Measurements from ENCODE around the gene JSRP1.

JSRP1 gene

DNA sequence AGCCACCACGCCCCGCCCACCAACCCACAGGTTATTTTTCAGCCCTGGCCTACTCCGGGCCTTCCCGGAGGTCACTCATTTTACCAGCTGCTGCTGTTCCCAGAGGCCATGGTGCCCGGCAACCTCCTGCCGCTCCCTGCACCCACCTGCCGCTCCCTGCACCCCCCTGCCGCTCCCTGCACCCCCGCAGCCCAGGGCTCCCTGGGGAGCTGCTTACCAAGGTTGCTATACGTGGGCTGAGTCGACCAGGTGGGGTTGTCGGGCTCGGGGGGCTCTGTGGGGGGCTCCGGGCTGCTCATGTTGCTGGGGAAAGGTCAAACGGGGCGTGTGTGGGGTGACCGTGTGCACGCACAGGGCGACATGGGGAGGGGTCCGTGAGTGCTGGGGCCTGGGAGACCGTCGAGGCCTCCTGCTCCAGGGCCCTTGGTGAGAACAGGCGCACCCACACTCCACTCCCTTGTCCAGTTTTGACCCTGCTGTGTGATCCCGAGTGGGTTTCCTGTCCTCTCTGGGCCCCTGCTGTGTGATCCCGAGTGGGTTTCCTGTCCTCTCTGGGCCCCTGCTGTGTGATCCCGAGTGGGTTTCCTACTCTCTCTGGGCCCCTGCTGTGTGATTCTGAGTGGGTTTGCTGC is 24.5 kb upstream of the JSRP1 start:
- Histone ChIP-seq H3K27ac (ENCODE audit: low read depth, low read length) (no peak overlapping the region), H3K36me3 (ENCODE audit: control insufficient read depth, low read length) (no peaks in the 10 kb centered on the region; the same call in 1 of the 2 replicates), H3F3A (ENCODE audit: control insufficient read depth, insufficient read depth) (peaks cover 10% of the 10 kb centered on the region; the same call in 1 of the 2 replicates), H3K9me3 (ENCODE audit: control insufficient read depth, insufficient read depth, low read length) (no peaks in the 10 kb centered on the region), H3K4me1 (ENCODE audit: control insufficient read depth, low read length) (peaks cover 16% of the 10 kb centered on the region), H4K20me1 (ENCODE audit: control insufficient read depth, insufficient read depth, low read depth, low read length) (no peaks in the 10 kb centered on the region), H3K4me2 (ENCODE audit: low read length) (no peak overlapping the region), H3K27me3 (ENCODE audit: control insufficient read depth, low read length) (peaks cover 13% of the 10 kb centered on the region), H3K9me2 (replicated peaks; ENCODE audit: control insufficient read depth, low read length) (no peaks in the 10 kb centered on the region), H3K4me3 (ENCODE audit: low read length) (no peak overlapping the region), H3K79me2 (ENCODE audit: control insufficient read depth, low read length) (no peaks in the 10 kb centered on the region)
- TF ChIP-seq EZH2phosphoT487 (IDR thresholded peaks at IDR 0.05; ENCODE audit: borderline replicate concordance, low read length), result no peak
- TF ChIP-seq, protein P1, sequence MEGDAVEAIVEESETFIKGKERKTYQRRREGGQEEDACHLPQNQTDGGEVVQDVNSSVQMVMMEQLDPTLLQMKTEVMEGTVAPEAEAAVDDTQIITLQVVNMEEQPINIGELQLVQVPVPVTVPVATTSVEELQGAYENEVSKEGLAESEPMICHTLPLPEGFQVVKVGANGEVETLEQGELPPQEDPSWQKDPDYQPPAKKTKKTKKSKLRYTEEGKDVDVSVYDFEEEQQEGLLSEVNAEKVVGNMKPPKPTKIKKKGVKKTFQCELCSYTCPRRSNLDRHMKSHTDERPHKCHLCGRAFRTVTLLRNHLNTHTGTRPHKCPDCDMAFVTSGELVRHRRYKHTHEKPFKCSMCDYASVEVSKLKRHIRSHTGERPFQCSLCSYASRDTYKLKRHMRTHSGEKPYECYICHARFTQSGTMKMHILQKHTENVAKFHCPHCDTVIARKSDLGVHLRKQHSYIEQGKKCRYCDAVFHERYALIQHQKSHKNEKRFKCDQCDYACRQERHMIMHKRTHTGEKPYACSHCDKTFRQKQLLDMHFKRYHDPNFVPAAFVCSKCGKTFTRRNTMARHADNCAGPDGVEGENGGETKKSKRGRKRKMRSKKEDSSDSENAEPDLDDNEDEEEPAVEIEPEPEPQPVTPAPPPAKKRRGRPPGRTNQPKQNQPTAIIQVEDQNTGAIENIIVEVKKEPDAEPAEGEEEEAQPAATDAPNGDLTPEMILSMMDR (IDR thresholded peaks at IDR 0.05; ENCODE audit: low read depth, low read length, poor library complexity, severe bottlenecking), result no peak

DNA sequence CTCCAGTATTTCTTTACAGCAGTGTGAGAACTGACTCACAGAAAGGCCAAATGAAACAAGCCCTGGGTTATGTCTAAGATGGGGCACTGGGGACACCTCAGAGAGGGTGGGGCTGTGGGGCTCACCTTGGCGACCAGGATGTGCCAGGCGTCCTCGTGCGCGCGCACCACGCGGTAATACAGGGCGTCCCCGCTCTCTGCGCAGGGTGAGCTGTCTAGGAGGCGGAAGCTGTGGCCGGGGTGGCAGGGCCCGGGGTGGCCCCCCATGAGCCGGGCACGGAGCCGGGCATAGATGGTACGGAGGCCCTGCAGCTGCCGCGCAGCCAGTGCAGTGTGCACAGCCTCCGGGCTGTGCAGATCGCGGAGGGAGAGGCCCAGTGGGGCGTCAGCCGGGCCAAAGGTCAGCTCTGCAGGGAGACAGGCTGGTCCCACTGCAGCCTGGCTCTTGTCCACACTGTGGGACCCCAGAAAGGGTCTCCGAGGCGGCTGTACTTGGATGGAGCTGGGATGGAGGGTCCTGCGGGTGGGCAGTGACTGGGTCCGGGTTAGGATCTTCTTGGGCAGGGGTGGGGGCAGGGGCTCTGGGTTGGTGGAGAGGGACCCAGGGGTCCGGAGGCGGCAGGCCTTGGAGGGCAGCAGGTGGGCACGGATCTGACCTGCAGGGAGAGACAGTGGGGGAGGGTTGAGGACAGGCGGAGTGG is 22.4 kb upstream of the JSRP1 start:
- H3K4me2 ChIP-seq (ENCODE audit: low read length), result no peak overlapping the region
- TF ChIP-seq, protein P1 (IDR thresholded peaks at IDR 0.05; ENCODE audit: low read depth, low read length, poor library complexity, severe bottlenecking), result no peak
- TF ChIP-seq EZH2phosphoT487 (IDR thresholded peaks at IDR 0.05; ENCODE audit: borderline replicate concordance, low read length), result no peak
- peaks cover 6% of the 10 kb centered on the region for H4K20me1 ChIP-seq (ENCODE audit: control insufficient read depth, insufficient read depth, low read depth, low read length)

DNA sequence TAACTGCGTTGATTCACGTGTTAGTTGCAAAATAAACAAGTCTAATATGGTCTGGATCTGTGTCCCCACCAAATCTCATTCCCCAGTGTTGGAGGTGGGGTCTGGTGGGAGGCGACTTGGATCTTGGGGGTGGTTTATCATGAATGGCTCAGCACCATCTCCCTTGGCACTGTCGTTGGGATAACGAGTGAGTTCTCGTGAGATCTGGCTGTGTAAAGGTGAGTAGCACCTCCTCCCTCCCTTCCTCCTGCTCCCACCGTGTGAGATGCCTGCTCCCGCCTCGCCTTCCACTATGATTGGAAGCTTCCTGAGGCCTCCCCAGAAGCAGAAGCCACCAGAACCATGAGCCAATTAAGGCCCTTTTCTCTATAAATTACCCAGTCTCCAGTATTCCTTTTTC is 20.9 kb upstream of the JSRP1 start:
- no peaks in the 10 kb centered on the region for H3K9me3 ChIP-seq (ENCODE audit: control insufficient read depth, insufficient read depth, low read length)
- peaks cover 25% of the 10 kb centered on the region for H3F3A ChIP-seq (ENCODE audit: control insufficient read depth, insufficient read depth)
- no peak overlapping the region for H3K4me3 ChIP-seq (ENCODE audit: low read length)
- no peak for TF ChIP-seq EZH2phosphoT487 (IDR thresholded peaks at IDR 0.05; ENCODE audit: borderline replicate concordance, low read length)
- TF ChIP-seq, protein P1 (IDR thresholded peaks at IDR 0.05; ENCODE audit: low read depth, low read length, poor library complexity, severe bottlenecking), result no peak
- peaks cover 3% of the 10 kb centered on the region; the same call in 1 of the 2 replicates for H3K27me3 ChIP-seq (ENCODE audit: control insufficient read depth, low read length)
- H3K36me3 ChIP-seq (ENCODE audit: control insufficient read depth, low read length), result peaks cover 31% of the 10 kb centered on the region
- peaks cover 25% of the 10 kb centered on the region for H3K4me1 ChIP-seq (ENCODE audit: control insufficient read depth, low read length)
- peaks cover 6% of the 10 kb centered on the region for H4K20me1 ChIP-seq (ENCODE audit: control insufficient read depth, insufficient read depth, low read depth, low read length)
- peaks cover 25% of the 10 kb centered on the region for H3K79me2 ChIP-seq (ENCODE audit: control insufficient read depth, low read length)
- no peaks in the 10 kb centered on the region for H3K9me2 ChIP-seq (replicated peaks; ENCODE audit: control insufficient read depth, low read length)
- H3K4me2 ChIP-seq (ENCODE audit: low read length), result no peak overlapping the region
- no peak overlapping the region for H3K27ac ChIP-seq (ENCODE audit: low read depth, low read length)

More for the DNA sequence above, 22.4 kb upstream of the JSRP1 start:
- Histone ChIP-seq H3K9me3 (ENCODE audit: control insufficient read depth, insufficient read depth, low read length) (no peaks in the 10 kb centered on the region), H3K9me2 (replicated peaks; ENCODE audit: control insufficient read depth, low read length) (no peaks in the 10 kb centered on the region), H3K4me1 (ENCODE audit: control insufficient read depth, low read length) (peaks cover 23% of the 10 kb centered on the region), H3K36me3 (ENCODE audit: control insufficient read depth, low read length) (peaks cover 17% of the 10 kb centered on the region), H3K79me2 (ENCODE audit: control insufficient read depth, low read length) (peaks cover 15% of the 10 kb centered on the region), H3K4me3 (ENCODE audit: low read length) (no peak overlapping the region), H3K27ac (ENCODE audit: low read depth, low read length) (no peak overlapping the region), H3K27me3 (ENCODE audit: control insufficient read depth, low read length) (peaks cover 13% of the 10 kb centered on the region), H3F3A (ENCODE audit: control insufficient read depth, insufficient read depth) (peaks cover 12% of the 10 kb centered on the region)
